Stimulated activated naive CD8-positive, alpha-beta T cell treated with anti-CD3 and anti-CD28 coated beads, Interleukin-15, amount 100 ng/mL, for 72 hours (primary cell): ENCODE measurements around the gene PPM1M.

Source experiments
- ATAC-seq: fragments of 150-1000 bp; cut with Tn5 transposase; 2 replicates; pipeline ENCODE4 v1.10.0; 2021; ENCODE audit warnings: mild to moderate bottlenecking, moderate library complexity
- DNase-seq, 2 donors: peaks; one replicate each; pipeline ENCODE4 v3.0.0; 2021 to 2022
- H3K27ac Mint-ChIP-seq, 2 donors: one replicate each; pipeline ENCODE4 v1.8.0; 2022; ENCODE audit warnings: mild to moderate bottlenecking in 2 of 2, mixed read lengths in 2 of 2, moderate library complexity in 2 of 2
- H3K27me3 Mint-ChIP-seq: one replicate; pipeline ENCODE4 v1.8.0; 2022; ENCODE audit warnings: mixed read lengths
- H3K4me1 Mint-ChIP-seq: one replicate; pipeline ENCODE4 v1.8.0; 2022; ENCODE audit warnings: mild to moderate bottlenecking, mixed read lengths
- H3K4me3 Mint-ChIP-seq, 2 donors: one replicate each; pipeline ENCODE4 v1.8.0; 2022; ENCODE audit warnings: mild to moderate bottlenecking in 2 of 2, mixed read lengths in 2 of 2, moderate library complexity in 1 of 2
- H3K9me3 Mint-ChIP-seq, 2 donors: one replicate each; pipeline ENCODE4 v1.8.0; 2022; ENCODE audit warnings: mixed read lengths in 2 of 2

PPM1M gene

GRCh38 chr3:52246728-52247408, 1.3 kb downstream of the PPM1M start:
- DNase-seq (peak in 1 of 2 donors; percentile 35), ATAC-seq (peak; percentile 8)

GRCh38 chr3:52247409-52248164, 2.0 kb downstream of the PPM1M start:
- Mint-ChIP-seq H3K4me3 (peak overlapping the region; percentile 82 to 96), H3K27me3 (no peaks in the 10 kb centered on the region), H3K27ac (peak overlapping the region; percentile 54 to 94), H3K4me1 (peaks cover 85% of the 10 kb centered on the region), H3K9me3 (peaks cover 0 to 6% of the 10 kb centered on the region in 2 donors)
- ATAC-seq, result no peak
- DNase-seq, result peak in 1 of 2 donors; percentile 12

More at GRCh38 chr3:52246728-52247408, 1.3 kb downstream of the PPM1M start:
- Mint-ChIP-seq H3K27ac (peak overlapping the region; percentile 93 to 94), H3K27me3 (no peaks in the 10 kb centered on the region), H3K4me1 (peaks cover 85% of the 10 kb centered on the region), H3K4me3 (peak overlapping the region; percentile 82 to 96), H3K9me3 (peaks cover 0 to 6% of the 10 kb centered on the region in 2 donors)

DNA sequence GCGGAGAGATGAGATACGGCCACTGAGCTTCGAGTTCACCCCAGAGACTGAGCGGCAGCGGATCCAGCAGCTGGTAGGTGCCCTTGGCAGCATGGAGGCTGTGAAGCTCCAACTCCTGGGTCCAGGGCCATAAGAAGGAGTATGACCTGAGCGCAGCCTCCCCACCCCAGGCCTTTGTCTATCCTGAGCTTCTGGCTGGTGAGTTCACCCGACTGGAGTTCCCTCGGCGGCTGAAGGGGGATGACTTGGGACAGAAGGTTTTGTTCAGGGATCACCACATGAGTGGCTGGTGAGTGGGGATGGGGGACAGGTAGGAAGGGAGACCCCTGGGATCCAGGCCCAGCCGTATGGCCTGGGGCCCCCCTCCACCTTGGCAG, 2.6 kb downstream of the PPM1M start:
- DNase-seq, result no peak

DNA sequence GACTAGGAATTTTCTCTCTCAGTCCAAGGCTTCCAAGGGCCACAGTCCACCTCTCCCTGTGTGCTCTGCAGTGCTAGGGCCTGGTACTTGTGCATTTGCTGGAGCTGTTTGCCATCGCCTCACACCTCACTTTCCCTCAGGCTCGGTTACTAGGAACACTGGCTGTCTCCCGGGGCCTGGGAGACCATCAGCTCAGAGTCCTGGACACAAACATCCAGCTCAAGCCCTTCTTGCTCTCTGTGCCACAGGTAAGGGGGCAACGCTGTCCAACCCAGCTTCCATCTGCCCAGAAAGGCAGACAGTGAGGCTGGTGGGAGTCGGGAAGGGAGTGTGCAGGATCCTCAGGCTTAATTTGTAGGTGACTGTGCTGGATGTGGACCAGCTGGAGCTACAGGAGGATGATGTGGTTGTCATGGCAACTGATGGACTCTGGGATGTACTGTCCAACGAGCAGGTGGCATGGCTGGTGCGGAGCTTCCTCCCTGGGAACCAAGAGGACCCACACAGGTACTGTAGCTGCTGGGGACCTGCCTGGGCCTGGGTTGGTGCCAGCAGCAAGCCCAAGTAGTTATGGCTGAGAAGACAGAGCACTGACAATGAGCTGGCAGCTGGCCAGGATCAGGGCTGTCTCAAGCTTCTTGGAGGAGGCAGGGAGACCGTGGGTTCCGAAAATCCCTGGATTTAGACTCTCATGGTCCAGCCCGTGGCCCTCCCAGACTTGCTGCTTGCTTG, 3.4 kb downstream of the PPM1M start:
- peaks cover 86% of the 10 kb centered on the region for H3K4me1 Mint-ChIP-seq
- DNase-seq, result peak in 1 of 2 donors; percentile 24

More for the DNA sequence above, 2.6 kb downstream of the PPM1M start:
- ATAC-seq, result no peak
- peak overlapping the region; percentile 62 to 94 for H3K27ac Mint-ChIP-seq
- peak overlapping the region; percentile 82 to 96 for H3K4me3 Mint-ChIP-seq
- peaks cover 0 to 5% of the 10 kb centered on the region in 2 donors for H3K9me3 Mint-ChIP-seq
- H3K27me3 Mint-ChIP-seq, result no peaks in the 10 kb centered on the region
- H3K4me1 Mint-ChIP-seq, result peaks cover 86% of the 10 kb centered on the region

DNA sequence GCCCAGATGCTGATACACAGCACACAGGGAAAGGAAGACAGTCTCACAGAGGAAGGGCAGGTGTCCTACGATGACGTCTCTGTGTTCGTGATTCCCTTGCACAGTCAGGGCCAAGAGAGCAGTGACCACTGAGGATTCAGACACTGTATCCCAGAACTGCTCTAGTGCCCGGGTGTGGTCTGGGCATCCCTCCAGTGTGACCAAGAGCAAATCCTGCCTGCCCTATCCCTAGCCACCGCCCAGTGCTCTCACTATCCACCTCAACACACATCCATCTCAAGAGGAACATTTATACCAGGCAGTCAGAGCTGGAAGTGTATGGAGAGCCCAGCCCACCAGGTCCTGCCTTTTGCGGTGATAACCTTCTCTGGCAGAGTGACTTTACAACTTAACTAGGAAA, 4.1 kb downstream of the PPM1M start:
- peak overlapping the region in 1 of 2 donors; percentile 94 for H3K27ac Mint-ChIP-seq
- H3K4me3 Mint-ChIP-seq, result peak overlapping the region; percentile 29 to 96
- ATAC-seq (no peak), DNase-seq (peak in 1 of 2 donors; percentile 7)
- H3K9me3 Mint-ChIP-seq, result no peaks in the 10 kb centered on the region
- H3K4me1 Mint-ChIP-seq, result peaks cover 86% of the 10 kb centered on the region
- no peaks in the 10 kb centered on the region for H3K27me3 Mint-ChIP-seq

More for the DNA sequence above, 3.4 kb downstream of the PPM1M start:
- no peak for ATAC-seq
- Mint-ChIP-seq H3K4me3 (peak overlapping the region; percentile 82 to 96), H3K27ac (peak overlapping the region; percentile 7 to 94), H3K27me3 (no peaks in the 10 kb centered on the region), H3K9me3 (no peaks in the 10 kb centered on the region)

DNA sequence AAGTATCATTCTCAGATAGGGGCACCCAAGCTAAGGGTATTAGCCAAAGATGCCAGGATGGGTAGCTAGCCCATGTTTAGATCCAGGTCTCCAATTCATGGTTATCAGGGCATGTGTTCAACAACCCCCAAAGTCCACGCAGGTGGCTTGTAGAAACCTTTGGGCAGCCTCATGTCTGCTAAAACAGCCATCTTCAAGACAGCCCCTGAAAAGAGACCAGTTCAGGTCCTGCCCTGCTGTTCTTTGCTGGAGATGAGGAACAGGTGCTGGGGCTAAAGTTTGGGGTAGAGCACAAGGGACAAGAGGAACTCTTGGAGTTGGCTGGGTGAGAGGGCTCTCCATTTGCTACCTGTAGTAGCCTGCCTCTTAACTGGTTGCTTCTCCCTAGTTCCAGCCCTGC, 4.6 kb downstream of the PPM1M start:
- Mint-ChIP-seq H3K27ac (no peak overlapping the region), H3K27me3 (no peaks in the 10 kb centered on the region), H3K4me3 (no peak overlapping the region), H3K9me3 (no peaks in the 10 kb centered on the region), H3K4me1 (peaks cover 86% of the 10 kb centered on the region)
- no peak for ATAC-seq
- DNase-seq, result peak in 1 of 2 donors; percentile 9

- Mint-ChIP-seq H3K27me3 (no peaks in the 10 kb centered on the region), H3K4me1 (peaks cover 95% of the 10 kb centered on the region), H3K9me3 (no peaks in the 10 kb centered on the region), H3K4me3 (peak overlapping the region; percentile 81 to 83), H3K27ac (peak overlapping the region; percentile 90 to 91)
- DNase-seq, result peak; percentile 86 to 92
- peak; percentile 95 for ATAC-seq
These were observed 8.1 kb downstream of the PPM1M start for GRCh38 chr3:52253314-52254304.

- Mint-ChIP-seq H3K9me3 (no peaks in the 10 kb centered on the region), H3K27ac (no peak overlapping the region), H3K27me3 (no peaks in the 10 kb centered on the region), H3K4me1 (peaks cover 93% of the 10 kb centered on the region), H3K4me3 (peak overlapping the region in 1 of 2 donors; percentile 55)
- no peak for ATAC-seq
- DNase-seq, result no peak
These were observed 9.0 kb downstream of the PPM1M start for GRCh38 chr3:52254608-52255007.

- peaks cover 95% of the 10 kb centered on the region for H3K4me1 Mint-ChIP-seq
- DNase-seq, result no peak
- no peaks in the 10 kb centered on the region for H3K9me3 Mint-ChIP-seq
- H3K27me3 Mint-ChIP-seq, result no peaks in the 10 kb centered on the region
- H3K27ac Mint-ChIP-seq, result peak overlapping the region in 1 of 2 donors; percentile 30
- H3K4me3 Mint-ChIP-seq, result no peak overlapping the region
- ATAC-seq, result no peak
These were observed 10.6 kb downstream of the PPM1M start for GRCh38 chr3:52256159-52256558.

DNA sequence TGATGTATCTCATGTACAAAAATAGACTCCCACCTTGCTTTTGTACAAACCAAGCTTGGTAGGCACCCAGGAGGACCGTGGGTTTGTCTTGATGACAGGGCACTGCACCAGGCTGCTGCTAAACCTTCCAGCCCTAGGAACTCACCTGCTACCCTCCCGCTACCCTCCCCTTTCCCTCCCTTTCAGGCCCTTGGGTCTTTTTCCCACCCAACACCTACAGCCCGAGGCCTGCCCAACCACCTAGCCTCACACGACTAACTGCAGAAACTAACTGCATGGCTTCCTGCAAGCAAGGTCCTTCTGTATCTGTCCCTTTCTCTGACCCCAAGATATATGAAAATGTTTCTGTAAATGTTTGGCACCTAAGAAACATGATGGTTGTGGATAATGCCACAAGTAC, 11.1 kb downstream of the PPM1M start:
- Mint-ChIP-seq H3K4me1 (peaks cover 97% of the 10 kb centered on the region), H3K27ac (peak overlapping the region in 1 of 2 donors; percentile 27), H3K4me3 (no peak overlapping the region), H3K27me3 (no peaks in the 10 kb centered on the region), H3K9me3 (no peaks in the 10 kb centered on the region)
- ATAC-seq (no peak), DNase-seq (no peak)

GRCh38 chr3:52257911-52258310, 12.4 kb downstream of the PPM1M start:
- no peaks in the 10 kb centered on the region for H3K9me3 Mint-ChIP-seq
- no peak for ATAC-seq
- DNase-seq, result no peak
- no peaks in the 10 kb centered on the region for H3K27me3 Mint-ChIP-seq
- H3K4me1 Mint-ChIP-seq, result peaks cover 96% of the 10 kb centered on the region
- no peak overlapping the region for H3K4me3 Mint-ChIP-seq
- H3K27ac Mint-ChIP-seq, result no peak overlapping the region

DNA sequence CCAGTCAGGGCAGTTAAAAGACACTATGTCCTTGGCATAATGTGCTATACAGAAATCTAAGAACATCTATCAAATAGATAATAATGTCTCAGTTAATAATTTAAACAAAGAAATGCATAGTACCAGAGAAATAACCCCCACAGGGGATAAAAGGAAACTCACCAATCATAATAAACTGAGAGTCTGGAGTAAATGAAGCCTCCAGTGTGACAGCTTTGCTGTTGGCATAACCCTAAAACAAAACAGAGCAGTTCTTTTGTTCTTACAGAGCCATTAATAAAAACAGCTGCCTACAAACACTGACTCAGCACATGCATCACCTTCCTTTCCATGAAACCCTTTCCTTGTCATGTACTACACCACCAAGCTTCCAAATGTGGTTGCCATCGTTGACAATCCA, 13.5 kb downstream of the PPM1M start:
- ATAC-seq, result no peak
- H3K4me3 Mint-ChIP-seq, result no peak overlapping the region
- no peaks in the 10 kb centered on the region for H3K27me3 Mint-ChIP-seq
- H3K4me1 Mint-ChIP-seq, result peaks cover 96% of the 10 kb centered on the region
- DNase-seq, result no peak
- H3K27ac Mint-ChIP-seq, result peak overlapping the region in 1 of 2 donors; percentile 71
- H3K9me3 Mint-ChIP-seq, result no peaks in the 10 kb centered on the region

GRCh38 chr3:52259448-52259847, 13.9 kb downstream of the PPM1M start:
- Mint-ChIP-seq H3K4me3 (no peak overlapping the region), H3K27ac (no peak overlapping the region), H3K9me3 (no peaks in the 10 kb centered on the region), H3K27me3 (no peaks in the 10 kb centered on the region), H3K4me1 (peaks cover 96% of the 10 kb centered on the region)
- no peak for ATAC-seq
- DNase-seq, result no peak

- ATAC-seq, result no peak
- H3K4me1 Mint-ChIP-seq, result peaks cover 92% of the 10 kb centered on the region
- no peak overlapping the region for H3K4me3 Mint-ChIP-seq
These were observed 16.9 kb downstream of the PPM1M start for GRCh38 chr3:52262447-52262846.

More at GRCh38 chr3:52262447-52262846, 16.9 kb downstream of the PPM1M start:
- no peak for DNase-seq
- H3K27ac Mint-ChIP-seq, result no peak overlapping the region
- H3K27me3 Mint-ChIP-seq, result no peaks in the 10 kb centered on the region
- H3K9me3 Mint-ChIP-seq, result no peaks in the 10 kb centered on the region
